Measurements from ENCODE around the gene METTL8.
"Not testable (repeated sequence)": the region's sequence is repeated elsewhere in the genome, so short reads cannot be mapped to it uniquely, and the experiment has no call there.

Gene METTL8

DNA sequence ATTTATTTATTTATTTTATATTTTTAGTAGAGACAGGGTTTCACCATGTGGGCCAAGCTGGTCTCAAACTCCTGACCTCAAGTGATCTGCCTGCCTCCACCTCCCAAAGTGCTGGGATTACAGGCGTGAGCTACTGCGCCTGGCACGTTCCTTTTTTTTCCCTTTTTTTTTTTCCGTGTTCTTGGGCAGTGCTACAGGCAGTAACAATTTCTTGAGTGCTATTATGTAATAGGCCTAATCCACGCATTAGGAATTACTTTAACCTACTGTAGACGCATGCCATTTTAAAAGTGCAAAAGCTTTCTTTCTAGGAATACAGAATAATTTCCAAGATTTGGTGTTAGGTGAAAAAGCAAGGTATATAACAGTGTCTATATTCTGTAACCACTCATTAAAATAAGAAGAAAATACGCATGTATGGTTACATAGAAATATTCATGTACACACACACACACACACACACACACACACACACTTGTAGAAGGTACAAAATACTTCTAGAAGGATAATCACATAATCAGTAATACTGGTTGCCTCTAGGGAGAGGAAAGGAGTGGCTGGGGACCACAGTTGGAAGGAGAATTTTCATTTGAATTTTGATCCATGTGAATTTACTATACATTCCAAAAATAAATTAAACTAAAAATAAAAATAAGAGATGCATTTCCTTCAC lies 92.3 kb downstream of the METTL8 start:
- DNase-seq, result no peak

DNA sequence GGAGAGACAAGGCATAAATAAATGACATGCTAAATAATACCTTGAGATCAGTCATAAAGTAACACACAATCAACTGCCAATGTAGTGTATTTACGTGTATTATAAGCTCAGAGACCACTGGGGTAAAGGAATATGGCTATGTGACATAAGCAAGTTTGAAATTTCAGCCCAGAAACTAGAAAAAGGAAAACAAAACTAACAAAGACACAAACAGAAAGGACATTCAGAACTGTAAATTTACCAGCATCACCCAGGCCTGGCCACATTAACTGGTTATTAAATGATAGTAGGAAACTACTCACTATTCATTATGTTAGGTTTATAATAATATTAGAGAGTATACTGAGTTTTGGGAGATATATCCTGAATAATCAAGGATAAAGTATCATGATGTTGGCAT lies 98.8 kb downstream of the METTL8 start:
- no peak for DNase-seq

DNA sequence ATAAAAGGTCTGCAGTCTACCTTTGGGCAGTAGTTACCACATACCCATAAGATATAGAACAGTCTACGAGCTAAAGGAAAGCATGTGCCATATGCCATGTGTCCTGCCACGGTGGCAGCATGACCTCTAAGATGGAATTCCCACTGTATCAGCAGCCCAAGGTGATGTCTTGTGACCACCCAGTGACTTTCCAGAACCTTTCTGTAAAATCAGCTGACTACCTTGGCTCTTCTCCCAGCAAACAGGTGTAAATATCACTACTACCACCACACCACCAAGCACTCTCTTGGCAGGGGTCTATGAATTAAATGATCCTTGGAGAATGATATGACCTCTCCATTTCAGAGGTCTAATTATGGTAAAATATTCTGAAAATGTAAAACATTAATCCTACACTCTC lies 99.6 kb downstream of the METTL8 start:
- no peak for DNase-seq

DNA sequence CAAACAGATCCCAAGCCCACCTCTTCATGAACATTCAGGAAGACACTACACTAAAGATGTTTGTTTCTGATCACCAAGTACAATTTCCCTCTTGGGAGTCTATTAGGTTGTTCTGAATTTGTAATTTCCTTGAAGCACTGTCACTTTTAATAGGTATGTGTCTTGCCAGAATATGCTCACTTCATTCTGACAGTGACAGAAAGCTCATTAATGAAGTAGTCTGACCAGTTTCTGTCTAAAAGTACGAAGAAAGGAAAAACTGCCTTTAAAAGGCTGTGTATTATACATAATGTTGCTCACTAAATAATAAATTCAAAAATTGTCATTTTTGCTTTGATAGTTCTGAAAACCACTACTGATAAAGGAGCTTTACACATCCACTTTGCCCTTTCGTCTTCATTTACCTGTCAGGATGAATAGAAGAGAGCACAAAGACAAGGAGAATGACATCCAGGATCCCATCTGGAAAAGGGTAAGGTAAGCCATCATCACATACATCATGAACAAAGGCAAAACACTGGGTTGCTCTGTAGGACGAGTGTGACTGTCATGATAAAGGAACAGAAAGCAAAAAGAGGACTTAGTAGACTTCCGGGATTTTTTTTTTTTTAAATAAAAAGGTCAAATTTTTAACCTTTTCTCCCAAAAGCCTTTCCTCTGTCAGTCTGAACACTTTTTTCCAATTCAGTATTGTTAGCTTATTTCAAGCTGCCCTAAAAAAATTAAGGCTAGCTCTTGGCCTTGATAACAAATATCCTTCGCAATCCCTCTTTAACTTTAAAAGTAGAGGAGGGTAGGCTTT lies 103.4 kb downstream of the METTL8 start:
- no peak for DNase-seq

DNA sequence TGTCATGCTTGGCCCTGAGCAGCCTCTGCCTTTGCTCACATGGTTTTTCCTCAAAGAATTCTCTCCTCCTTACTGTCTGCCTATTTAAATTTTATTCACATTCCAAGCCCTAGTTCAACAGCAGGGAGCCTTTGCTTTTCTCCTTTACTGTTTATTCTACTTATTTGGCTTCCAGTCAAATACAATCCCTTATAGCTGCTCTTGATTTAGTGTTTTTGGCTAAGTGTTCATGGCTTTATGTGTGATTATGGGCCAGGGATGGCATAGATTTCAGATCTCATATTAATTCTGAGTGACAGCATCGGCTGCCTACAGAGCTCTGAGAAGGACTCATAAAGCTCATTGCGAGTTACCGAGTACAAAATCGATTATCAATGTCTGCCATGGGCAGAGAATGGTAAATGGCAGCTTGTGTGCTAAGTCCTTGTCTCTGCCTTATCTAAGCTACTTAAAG lies 106.7 kb downstream of the METTL8 start:
- DNase-seq, result peak in 1 of 5 donors; percentile 24

DNA sequence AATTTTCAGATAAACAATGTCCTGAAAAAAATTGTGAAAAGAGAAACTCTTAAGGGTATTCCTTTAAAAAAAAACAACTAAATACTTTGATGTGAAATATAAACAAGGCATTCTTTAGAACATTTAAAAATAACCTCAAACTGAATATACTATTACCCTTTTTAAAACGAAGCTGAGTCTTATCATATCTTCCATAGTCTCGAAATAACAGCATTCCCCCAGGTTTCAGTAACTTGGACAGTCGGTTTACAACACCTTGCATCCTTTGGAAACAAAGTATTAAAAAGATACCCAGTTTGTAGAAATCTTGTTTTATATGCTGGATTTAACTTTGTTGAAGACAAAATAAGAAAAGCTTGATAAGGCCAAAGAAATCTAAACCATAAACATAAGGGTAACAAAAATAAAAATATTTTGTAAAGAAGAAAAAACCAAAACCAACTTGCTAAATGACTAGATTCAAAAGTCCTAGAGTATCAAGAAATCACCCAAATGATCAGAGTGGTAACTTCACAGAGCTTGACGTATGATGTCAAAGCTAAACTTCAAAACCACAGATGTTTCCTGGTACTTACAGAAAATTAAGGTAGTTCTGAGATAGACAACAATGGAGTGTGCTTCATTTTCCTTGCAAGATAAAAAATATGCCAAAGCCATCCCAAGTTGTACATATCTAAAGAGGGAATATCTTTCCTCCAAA lies 107.8 kb downstream of the METTL8 start:
- peak in 1 of 5 donors; percentile 81 for DNase-seq

DNA sequence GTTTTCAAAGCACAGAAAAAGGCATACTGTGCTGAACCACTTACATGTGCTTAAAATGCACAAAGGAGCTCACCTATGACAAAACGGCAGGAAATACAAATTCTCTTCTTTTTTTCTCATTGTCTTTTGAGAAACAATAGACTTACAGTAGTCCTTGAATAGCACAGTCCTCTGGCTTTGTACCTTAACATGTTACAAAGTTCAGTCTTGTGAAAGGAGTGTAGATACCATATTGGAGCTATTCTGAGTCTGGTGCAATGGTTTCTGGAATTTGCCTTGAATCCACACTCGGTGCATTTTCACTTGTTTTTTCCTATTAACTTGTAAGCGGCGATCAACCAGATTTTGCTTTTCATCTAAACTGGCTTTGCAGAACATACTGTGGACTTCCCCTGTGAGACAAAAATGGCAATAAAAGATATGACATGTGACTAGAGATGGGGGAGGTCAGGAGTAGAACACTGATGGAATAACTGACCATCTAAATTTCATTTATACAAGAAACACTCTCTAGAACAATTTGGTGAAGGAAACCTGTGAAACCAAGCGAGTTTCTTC lies 109.7 kb downstream of the METTL8 start:
- no peak for DNase-seq

DNA sequence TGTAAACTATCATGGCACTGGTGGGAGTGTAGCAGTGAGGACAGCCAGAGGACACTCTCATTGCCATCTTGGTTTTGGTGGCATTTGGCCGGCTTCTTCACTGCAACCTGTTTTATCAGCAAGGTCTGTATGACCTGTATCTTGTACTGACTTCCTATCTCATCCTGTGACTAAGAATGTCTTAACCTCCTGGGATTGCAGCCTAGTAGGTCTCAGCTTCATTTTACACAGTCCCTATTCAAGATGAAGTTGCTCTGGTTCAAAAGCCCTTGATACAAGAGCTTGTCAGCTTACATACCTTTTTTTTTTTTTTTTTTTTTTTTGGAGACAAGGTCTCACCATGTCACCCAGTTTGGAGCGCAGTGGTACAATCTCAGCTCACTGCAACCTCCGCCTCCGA lies 110.9 kb downstream of the METTL8 start:
- no peak for DNase-seq

DNA sequence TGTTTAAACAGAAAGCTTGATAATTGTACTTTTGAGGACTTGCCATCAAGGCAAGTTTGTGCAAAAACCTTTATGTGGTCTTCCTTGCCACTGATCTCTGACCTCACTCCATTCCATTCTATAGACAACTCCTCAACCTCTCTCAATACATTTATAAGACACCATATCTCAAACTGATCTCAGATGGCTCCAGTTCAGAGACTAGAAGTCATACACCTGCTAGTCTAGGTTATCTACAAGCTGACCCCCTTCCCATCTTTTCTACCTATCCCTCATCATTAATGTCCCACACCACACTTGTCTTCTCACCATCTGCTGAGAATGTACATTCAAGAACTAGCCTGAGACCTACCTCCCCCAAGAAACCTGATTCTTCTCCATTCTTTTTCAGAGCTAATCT lies 113.1 kb downstream of the METTL8 start:
- no peak for DNase-seq

DNA sequence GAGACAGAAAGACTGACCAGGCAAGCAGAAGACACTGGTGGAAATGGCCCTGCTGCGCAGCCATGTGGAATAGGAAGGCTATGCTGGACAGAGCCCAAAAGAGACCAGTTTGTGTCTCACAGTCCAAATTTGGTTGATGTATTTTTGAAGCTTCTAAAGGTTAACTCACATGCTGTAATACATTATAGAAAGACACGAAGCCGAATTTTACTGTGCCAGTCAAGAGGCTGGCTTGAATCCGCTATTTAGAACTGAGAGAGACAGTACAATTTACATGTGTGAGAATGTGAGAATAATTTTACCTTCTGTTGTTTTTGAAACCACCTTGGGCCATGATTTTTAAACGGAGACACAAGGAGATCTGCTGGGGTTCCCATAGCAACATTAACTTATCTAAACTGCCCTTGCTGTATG lies 113.6 kb downstream of the METTL8 start:
- no peak for DNase-seq

DNA sequence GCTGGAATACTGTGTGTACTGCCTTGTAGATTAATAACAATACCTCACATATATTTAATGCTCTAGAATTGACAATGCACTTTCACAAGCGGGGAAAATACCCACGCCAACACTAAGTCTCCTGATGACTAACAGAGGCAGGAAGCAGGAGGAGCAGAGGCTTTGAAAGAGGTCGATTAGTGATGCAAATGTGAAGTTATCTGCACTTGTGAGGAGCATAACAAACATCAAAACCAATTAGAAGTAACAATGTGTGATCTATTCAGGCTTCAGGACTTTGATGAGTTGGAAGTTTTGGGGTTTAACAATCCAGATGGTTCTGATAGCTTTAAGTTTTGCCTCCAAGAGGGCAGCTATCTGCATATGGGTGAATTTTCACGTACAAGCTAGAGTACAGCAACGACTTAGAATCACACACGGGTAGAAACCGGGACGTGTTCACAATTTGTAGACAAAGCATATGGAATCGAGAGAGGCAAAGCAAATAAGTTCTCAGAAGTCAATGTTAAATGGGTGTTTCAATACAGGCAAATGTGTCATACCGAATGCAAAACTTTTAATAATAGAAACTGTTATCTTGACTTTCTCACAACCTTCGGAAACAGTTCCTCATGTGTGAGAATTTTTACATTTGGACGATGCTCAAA lies 114.5 kb downstream of the METTL8 start:
- peak in 2 of 5 donors; percentile 17 to 86 for DNase-seq

DNA sequence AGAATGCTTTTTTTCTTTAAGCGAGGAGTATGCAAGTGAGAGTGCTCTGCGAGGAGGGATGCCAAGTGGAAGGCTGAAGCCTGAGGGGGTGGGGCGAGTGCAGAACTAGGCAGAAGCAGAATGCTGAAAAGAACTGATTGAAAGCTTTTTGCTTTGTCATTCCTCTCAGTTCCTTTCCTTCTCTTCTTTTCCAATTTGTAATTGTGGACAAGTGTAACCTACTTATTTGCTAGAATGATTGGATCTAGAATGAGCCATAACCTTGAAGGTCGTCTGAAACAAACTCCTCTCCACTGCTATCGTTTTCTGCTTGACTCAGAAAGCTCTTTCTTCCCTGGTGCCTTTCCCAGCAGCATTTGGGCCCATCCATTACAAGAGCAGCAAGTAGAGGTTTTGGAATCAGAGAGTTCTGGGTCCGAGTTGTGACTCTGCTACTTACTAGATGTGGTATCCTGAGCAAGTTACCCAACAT lies 115.3 kb downstream of the METTL8 start:
- peak in 1 of 5 donors; percentile 20 for DNase-seq

DNA sequence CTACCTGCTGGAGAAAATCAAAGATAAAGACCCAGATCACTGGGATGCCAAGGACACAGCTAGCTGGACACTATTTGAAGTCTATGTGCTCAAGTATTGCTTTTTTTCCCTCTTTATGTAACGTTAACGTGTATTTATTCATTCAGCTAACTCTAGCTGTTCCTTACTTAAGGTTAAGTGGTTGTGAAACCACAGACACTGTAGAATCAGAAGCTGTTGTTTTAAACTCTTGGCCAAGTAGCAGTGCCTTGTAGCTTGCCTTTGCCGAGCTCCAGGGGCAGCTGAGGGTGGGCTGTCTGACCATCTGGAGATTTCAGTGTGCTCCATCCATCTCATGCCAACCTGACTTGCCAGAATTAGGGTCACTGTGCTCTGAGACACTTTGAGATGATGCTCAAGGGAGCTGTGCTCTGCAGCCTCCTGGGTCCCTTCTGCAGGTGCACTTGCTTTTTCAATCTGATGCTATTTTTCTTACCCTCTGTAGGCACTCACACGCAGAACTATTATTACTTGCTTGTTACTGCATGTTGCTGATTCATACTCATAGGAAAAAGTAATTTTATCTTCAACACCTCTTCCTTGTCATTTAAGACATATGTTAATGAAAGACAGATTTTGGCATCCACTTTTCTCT lies 116.2 kb downstream of the METTL8 start:
- DNase-seq, result peak in 1 of 5 donors; percentile 65

DNA sequence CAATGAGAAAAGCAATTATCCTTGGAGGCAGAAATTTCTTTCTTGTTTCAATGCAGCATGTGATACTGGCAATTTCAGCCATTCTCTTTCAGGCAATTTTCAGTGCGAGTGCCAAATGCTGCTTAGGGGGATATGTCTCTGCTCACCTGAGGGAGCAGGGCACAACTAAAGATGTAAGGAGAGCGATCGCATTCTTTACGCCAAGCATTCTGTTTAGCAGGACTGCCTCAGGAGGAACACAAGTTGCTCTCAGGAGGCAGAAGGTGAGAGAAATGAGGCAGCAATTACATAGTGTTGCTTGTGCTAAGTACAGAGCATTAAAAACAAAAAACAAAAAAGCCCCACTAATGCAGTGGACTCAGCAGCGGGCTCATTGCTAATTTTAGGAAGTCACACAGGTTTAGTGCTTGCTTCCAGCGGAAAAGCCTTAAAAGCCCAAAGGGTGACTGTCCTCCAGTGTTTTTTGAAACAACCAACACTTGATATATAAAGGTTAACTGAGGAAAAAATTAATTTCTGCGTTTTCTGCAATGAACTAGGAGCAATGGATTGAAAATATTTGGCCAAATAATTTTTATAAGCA lies 116.9 kb downstream of the METTL8 start:
- no peak for DNase-seq

DNA sequence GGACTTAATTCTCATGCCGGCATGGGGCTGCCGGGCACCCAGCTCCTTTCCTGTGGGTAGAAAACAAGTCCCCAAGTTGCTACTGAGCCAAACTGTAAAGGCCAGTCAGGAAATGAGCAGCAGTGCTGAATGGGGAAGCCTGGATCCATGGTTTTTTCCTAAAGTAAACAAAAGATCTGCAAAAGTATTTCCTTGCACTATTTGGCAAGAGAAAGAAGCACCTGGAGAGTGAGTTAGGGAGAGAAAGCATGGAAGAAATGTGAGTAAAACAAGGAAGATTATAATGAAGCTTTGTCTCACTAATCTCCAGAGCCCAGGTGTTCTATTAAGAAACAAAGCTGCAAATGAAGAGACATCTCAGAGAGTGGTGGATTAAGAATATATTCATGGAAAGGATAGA lies 117.6 kb downstream of the METTL8 start:
- no peak for DNase-seq

DNA sequence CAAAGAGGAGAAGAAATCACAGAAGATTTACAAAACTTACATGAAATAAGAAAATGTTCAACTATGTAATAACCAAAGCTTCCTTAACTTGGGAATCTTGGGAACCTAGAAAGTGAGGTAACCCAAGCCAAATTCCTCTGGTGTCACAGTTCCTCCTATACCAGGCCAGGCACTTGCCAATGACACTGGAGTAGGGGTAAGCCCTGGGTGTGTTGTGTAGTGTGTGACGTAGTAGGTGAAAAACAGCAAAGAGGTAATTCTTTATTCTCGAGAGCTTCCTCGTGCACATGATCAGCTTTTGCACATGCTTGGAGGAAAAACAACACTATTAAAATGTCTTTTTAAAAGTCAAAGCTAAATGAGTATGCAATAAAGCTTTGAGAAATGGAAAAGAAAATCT lies 118.0 kb downstream of the METTL8 start:
- DNase-seq, result no peak

DNA sequence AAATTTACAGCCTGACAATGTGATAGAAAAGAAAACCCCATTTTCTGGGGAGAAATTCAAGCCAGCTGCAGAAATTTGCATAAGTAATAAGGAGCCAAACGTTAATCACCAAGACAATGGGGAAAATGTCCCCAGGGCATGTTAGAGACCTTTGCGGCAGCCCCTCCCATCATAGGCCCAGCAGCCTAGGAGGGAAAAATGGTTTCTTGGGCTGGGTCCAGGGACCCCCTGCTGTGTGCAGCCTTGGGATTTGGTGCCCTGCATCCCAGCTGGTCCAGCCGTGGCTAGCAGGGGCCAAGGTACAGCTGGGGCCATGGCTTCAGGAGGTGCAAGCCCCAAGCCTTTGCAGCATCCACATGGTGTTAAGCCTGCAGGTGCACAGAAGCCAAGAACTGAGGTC lies 121.6 kb downstream of the METTL8 start:
- DNase-seq, result not testable (repeated sequence)

DNA sequence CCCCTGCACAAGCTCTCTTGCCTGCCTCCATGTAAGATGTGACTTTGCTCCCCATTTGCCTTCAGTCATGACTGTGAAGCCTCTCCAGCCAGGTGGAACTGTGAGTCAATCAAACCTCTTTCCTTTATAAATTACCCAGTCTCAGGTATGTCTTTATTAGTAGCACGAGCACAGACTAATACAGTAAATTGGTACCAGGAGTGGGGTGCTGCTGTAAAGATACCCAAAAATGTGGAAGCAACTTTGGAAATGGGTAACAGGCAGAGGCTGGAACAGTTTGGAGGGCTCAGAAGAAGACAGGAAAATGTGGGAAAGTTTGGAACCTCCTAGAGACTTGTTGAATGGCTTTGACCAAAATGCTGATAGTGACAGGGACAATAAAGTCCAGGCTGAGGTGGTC lies 122.2 kb downstream of the METTL8 start:
- not testable (repeated sequence) for DNase-seq

DNA sequence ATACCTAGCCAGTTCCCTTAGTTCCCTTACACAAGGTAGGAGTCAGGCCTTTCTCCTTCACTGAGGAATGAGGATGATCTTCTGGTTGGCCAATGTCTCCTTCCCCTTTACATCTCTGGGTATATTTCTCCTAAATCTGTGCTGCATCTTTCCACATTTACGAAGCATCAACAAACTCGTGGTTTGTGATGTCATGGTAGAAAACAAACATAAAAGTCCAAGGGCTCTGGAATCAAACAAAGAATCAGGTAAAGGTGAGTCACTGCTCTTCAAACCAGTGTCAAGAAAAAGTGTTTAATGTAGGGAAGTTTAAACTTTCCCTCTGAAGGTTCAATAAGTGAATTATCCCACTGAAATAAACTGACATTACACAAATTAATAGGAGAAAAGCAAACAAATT lies 122.9 kb downstream of the METTL8 start:
- DNase-seq, result no peak

DNA sequence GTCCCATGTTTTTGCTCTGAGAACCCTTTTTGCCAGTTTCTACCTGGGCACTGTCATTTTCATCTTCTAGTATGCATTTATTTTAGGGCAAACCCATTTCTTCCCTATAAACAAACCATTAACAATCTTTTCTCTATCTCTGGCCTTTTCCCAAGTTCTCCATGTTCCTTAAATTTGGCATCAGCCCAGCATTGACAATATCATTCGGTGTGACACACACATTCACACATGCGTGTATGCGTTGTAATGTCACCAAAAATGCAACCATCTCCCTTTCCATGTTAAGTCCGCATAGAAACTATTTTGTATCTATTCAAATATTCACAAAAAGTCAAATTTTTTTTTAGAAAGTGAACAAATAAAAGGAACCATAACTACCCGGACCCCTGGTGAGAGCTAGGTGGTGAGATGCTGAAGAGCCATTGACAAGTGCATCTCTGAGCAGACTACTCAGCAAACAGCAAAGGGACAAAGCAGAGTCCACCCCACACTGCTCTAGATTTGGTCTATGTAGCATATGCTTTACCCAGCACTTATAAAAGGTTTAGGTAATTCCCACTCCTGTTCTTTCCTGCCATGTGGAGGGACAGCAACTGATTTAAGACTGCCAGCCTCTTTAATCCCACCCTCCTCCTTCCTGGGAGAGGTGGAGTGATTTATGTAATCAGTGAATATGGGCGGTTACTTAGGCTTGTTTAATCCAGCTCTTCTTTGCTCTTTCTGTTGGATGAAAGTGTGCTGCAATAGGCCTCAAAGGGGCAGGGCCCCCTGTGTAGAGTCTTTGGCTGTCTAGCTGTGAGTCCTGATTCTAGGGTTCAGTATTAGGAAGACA lies 124.1 kb downstream of the METTL8 start:
- DNase-seq, result no peak

All from T-helper 1 cell (primary cell).